Forelimb muscle (tissue), 1 donor: ENCODE results near the gene CLCN2. TPM values are rescaled to one million over a fixed set of nuclear protein-coding genes. Genes with fewer than 3 reads are reported as not detected.

ENCODE experiments used
- DNase-seq: peaks from one replicate; pipeline ENCODE4 v3.0.0-alpha.2; 2013; ENCODE audit warnings: low read depth
- polyA plus RNA-seq: library from polyadenylated mRNA; unstranded; fragments of 120-200 nt; gene quantifications from one replicate; pipeline ENCODE4 v1.2.1, GENCODE V29; 2013; ENCODE audit not compliant: insufficient read length

The CLCN2 gene
- polyA plus RNA-seq, 1 donor, result 3.7 TPM

DNA sequence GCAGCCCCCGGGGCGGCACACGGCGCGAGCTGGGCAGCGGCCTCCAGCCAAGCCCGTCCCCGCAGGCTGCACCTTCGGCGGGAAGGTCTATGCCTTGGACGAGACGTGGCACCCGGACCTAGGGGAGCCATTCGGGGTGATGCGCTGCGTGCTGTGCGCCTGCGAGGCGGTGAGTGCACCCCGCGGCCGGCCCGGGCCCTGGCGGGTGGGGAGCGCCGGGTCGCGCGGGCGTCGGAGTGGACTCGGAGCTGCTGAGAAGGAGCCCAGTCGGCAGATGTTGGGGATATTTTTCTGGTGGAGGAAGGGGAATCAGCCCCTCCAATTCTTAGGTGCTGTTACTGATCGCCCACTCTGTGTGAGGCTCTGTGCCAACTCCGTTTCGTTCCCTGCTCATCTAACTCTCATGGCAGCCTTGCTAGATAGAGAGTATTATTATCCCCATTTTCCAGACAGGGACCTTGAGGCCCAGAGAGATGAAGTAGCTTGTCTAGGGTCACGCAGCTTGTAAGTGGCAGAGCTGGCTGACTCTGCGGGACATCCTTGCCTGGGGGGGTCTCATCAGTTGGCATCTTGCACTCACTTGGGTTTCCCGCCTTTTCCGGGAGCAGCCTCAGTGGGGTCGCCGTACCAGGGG is 19.3 kb upstream of the CLCN2 start:
- DNase-seq, result no peak

DNA sequence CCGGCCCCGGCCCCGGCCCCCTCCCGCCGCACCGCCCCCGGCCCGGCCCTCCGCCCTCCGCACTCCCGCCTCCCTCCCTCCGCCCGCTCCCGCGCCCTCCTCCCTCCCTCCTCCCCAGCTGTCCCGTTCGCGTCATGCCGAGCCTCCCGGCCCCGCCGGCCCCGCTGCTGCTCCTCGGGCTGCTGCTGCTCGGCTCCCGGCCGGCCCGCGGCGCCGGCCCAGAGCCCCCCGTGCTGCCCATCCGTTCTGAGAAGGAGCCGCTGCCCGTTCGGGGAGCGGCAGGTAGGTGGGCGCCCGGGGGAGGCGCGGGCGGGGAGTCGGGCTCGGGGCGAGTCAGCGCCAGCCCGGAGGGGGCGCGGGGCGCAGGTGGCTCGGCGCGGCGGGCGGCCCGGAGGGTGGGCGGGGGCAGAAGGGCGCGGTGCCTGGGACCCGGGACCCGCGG is 18.8 kb upstream of the CLCN2 start:
- no peak for DNase-seq

DNA sequence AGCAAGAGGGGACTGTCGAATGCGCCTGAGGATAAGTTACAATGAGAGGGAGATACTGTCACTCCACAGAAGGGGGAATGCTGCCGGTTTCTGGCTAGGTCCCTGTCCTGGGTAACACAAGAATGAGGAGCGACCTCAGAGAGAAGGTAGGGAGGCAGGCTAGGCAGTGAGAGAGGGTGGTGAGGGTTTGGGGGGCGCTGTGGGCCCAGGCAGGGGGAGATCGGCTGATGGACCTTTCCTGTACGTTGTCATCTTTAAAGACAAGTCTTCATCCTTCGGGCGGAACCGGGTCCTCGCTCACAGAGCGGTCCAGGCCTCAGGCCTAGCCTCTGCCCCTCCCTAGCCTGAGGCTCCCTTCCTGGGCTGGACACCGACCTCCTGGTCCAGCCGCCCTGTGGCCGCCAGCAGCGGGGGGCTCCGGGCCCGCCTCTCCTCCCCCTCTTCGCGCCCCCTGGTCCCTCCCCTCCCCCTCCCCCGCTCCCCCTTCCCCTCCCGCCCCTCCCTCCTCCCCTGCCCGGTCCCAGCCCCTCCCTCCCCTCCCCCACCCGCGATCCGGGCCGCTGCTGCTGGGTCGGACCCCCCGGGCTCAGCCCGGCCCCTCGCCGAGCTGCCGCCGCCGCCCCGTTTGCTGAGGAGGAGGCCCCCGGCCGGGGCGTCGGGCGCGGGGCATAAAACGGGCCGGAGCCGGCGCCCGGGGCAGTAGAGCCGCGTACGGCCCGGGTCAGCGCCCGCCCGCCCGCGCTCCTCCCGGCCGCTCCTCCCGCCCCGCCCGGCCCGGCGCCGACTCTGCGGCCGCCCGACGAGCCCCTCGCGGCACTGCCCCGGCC is 18.2 kb upstream of the CLCN2 start, which contains the start of gene CHRD:
Gene CHRD, plus strand, starts transcription at position 697 of the 827 bp plus-strand sequence. CDS start 265 bp downstream, outside the sequence.
- DNase-seq, result no peak

DNA sequence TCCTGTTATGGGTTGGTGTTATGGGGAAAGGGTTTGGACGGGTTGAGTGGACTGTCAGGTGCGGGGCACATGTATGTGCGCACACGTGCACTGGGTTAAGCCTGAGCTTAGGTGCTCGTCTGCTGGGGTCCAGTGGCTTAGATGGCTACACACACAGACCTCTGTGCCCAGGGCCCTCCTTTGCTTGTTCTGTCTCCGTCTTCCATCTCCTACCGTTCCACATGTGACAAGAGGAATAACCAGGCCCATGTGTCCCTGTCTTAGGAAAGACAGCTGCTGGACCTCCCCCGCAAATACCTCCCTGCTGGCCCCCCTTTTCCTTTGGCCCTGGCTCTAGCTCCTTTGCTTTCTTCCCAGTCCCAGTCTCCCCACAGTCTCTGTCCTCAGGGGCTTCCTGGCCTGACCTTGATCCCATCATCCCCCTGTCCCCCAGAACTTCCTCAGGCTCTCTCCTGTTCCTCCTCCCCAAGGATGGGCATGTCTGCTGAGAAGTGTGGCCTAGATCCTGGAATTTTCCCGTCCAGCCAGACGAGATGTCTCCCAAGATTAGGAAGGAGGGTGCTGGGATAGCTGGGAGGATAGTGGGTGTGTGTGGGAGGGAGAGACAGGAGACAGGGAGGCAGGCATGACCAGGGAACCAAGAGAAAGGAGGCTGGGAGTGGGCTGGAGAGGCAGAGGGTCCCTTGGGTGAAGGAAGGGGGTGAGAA is 17.4 kb upstream of the CLCN2 start:
- no peak for DNase-seq

DNA sequence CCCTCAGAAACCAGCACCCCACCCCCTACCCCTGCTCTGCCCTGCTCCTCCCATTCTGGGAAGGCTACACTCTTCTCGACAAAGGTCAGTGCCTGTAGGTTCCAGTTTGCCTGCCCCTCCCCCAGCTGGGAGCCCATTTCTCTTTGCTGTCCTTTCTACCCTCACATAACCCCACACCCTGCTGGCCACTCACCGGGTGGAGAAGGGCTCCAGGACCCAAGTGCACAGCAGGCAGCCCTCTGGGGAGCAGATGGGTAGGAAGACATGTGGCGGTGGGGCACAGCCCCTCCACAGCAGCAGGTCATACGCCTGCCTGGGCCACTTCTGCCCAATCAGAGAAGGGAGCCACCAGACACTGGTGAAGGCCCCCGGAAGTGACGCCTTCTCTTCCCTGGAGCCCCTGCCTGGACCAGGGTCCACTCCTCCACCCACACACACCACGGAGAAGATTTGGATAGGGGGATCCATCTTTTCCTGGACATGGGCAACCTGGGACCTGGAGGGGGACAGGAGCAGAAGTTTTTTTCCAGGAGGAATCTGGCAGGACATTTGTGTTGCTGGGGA is 16.6 kb upstream of the CLCN2 start, which contains the start of gene THPO:
Gene THPO, minus strand, starts transcription at position 326 of the 564 bp plus-strand sequence. CDS start 1,948 bp downstream, outside the sequence.
- no peak for DNase-seq

DNA sequence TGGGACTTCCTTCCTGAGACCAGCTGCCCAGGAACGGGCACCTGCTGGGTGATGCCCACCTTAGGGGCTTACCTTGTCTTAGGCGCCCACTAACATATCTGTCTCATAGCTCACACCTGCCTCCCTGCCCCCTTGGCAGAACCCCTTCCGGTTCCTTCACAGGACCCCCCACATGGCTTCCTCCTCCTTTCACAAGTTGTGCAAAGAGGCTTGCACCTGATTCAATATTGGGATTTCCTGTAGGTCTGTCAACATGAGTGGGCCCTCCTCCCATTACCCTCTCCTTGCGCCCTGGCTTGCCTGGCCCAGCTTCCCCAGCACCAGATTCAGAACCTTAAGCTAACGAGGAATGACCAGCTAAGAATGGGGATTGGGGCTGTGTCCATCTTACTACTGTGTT is 16.0 kb upstream of the CLCN2 start:
- DNase-seq, result no peak

DNA sequence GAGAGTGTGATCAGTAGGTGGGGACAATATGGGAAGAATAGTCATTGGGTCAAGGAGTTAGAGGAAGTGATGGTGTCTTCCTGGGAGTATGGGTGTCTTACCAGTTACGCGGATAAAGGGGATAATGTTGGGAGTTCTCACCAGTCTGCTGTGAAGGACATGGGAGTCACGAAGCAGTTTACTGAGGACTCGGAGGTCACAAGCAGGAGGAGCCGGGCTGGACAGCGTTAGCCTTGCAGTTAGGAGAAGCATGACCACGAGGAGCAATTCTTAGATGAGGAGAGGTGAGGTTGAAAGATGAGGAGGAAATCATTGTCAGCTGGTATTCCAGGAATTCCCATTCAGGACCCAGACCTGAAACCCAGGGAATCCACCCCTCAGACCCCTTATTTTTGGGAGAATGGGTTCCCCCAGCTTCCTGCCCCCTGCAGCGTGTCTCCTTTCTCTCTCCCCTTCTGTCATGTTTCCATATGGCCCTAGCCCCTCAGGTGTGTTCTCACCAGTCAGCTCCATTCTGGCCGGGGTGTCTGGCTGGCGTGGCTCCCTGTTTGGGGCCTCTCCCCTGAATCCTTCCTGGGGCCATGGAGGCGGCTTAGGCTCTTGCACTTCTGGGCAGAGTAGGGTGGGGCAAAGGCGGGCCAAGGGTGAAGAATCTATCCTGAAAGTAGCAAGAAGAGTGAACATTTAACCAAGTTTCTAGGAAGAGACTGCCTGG is 14.5 kb upstream of the CLCN2 start:
- no peak for DNase-seq

DNA sequence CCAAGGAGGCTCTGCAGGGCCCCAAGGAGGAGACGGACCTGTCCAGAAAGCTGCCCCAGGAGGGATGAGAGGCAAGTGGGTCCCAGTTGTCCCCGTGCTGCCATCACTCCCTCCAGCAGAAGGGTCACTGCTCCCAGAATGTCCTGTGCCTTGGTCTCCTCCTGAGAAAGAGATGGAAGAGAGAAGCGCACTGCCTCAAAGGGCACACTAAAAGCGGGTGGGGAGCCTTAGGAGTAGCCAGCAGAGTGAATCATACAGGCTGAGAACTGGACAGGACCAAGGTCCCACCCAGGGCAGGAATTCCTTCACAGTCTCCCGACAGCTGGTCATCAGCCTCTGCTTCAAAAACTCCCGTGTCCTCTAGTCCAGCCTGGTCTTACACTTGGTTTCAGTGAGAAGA is 12.0 kb upstream of the CLCN2 start:
- DNase-seq, result no peak

DNA sequence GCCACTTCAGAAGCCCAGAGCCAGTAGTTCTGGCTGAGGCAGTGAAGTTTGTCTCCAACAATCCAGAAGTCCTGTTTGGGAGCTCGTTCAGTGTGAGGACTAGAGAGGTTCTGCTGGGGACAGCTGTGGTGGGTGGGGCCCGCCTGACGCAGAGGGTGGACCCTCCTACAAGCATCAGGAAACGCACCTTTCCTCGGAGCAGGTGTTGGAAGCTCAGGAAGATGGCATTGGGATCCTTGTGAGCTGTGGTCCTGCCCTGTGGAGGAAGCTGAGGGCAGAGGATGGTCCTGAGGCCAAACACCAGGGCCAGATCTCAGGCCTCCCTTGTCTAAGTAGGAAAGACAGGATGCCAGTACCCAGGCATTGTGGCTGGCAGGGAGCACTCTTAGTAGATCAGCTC is 11.5 kb upstream of the CLCN2 start:
- no peak for DNase-seq

DNA sequence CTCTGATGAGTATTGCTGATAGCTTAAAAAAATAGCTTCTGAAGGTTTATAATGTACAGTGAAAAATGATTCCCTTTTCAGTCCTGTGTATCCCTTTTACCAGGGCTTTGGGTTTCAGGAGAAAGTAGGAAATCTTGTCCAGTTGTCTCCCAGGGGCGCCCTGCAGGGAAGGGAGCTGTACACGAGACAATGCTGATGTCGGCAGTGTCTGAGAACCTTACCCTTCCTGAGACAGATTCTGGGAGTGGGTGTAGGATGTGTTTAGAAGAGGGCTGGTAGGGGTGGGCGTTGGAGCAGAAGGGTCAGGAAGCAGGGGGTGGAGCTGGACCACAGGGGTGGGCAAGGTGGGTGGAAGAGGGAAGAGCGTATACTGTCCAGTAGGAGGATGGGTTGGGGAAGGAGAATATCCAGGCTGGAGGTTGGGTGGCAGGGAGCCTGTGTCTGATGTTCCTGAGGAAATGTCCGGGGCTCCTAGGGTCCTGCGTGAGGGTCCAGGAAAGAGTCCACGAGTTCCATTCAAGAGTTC is 11.0 kb upstream of the CLCN2 start:
- DNase-seq, result no peak

DNA sequence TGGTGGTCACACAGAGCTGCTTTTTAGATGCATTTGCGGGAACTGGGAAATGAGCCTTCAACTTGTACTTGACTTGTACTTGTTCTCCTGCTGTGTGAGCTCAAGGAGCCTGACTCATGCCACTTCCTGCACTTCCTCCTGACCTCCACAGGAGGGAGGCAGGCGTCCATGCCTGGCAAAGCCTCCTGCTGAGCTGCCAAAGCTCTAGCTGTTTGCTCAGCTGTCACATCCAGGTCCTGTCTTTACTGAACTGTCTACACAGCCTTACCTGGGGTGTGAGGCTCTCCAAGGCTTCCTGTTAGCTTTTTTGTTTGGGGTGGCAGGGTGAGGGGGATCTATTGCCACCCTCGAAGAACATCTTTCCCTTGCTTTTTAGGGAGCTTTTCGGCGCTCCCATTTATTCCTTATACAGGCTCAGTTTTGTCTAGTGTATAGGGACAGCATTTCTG is 10.2 kb upstream of the CLCN2 start:
- DNase-seq, result peak; percentile 75

DNA sequence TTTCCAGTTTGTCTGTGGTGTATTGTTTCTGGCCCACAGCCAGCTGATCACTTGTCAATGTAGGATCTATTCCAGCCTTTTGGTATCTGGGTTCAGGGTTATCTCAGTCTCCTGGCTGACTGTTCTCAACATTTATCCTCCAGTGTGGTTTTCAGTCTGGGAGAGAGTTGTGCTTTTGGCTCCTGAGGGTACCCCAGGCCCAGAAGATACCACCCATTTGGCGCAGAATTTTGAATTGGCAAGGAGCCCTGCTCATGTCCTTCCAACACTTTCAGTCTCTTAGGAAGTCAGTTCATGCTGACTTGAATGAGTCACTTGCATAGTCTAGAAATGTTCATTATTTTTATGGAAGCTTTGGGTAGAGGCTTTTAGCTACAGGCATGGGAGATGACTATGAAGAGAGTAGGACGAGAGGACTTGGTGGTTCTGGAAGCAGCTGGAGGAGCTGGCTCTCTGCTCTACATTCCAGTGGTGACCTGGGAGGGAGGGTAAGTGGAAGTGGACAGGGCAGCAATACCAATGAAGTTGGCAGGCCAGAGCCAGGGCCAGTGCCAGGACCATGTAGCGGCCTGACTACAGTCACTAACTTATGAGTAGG is 7.3 kb upstream of the CLCN2 start:
- no peak for DNase-seq

DNA sequence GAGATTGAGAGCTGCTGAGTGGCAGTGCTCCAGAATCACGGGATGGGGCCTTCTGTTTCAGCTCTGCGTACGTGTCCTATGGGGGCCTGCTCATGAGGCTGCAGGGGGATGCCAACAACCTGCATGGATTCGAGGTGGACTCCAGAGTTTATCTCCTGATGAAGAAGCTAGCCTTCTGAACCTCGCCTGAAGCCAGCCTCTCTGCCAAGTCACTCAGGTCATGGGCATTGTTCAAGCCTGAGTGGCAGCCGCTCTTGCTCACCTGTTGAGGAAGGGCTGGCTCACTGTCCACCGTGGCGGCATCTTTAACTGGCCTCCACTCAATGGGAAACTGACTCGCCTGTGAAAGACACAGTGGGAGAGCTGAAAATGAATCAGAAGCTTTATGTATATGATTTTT is 6.7 kb upstream of the CLCN2 start:
- DNase-seq, result no peak

DNA sequence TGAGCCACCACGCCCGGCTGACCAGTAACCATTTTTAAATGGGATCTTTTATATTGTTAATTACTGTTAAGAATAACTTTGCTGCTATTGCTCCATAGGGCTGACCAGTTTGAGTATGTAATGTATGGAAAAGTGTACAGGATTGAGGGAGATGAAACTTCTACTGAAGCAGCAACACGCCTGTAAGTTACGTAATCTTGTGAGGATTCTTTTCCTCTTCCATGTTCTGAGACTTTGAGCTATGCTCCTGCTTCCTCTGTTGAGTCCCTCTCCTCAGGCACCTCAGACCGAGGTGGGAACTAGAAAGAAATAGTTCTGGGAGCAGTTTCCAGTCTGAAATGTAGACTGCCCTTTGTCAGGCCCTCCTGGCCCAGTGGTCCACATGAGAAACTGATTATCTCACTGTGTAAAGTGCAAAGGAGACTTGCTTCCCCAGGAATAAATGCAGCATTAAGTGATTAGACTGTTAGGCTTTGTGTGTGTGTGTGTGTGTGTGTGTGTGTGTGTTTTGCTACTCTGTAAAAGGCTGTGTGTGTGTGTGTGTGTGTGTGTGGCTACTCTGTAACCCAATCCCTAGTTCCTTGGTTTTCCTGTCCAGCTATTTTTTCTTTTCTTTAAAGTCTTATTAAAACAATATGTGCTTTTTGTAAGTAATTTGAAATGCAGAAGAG is 5.3 kb upstream of the CLCN2 start:
- no peak for DNase-seq

DNA sequence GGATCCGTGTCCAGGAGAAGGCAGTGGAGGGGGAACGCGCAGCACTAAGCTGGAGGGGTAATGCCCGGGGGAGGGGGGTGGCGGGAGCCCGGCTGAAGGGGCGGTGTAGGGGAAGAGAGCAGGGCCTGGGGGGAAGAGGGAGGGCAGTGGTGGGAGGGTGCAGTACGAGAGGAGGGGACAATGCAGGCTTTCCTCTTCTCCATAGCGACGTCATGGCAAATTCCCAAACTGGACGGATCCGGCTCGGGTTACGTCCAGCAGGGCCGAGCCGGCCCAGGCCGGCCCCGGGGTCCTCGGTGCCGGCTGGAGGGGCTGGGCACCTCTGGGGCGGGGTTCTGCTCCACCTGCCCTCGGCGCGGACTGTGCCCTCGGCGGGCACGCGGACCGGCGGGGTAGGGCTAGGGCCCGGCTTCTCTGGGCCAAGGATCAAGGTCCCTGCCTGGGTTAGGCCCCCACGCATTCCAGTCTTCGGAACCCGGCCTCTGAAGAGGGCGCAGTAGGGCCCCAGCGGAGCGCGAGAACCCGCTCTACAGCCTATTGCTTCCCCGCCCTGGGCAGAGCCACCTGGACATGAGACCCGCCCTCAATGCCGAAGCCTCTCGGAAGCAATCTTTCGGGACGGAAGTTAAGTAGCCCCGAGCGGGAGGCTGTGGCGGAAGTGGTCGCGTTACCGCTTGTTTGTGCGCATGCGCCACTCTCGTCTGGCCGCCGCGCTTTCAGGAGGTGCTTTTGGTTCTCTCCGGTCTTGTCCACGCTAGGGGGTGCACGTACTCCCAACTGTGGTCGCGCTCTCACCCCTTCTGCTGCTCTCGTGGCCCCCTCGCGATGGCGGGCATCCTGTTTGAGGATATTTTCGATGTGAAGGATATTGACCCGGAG is 1.5 kb upstream of the CLCN2 start:
- peak; percentile 95 for DNase-seq

DNA sequence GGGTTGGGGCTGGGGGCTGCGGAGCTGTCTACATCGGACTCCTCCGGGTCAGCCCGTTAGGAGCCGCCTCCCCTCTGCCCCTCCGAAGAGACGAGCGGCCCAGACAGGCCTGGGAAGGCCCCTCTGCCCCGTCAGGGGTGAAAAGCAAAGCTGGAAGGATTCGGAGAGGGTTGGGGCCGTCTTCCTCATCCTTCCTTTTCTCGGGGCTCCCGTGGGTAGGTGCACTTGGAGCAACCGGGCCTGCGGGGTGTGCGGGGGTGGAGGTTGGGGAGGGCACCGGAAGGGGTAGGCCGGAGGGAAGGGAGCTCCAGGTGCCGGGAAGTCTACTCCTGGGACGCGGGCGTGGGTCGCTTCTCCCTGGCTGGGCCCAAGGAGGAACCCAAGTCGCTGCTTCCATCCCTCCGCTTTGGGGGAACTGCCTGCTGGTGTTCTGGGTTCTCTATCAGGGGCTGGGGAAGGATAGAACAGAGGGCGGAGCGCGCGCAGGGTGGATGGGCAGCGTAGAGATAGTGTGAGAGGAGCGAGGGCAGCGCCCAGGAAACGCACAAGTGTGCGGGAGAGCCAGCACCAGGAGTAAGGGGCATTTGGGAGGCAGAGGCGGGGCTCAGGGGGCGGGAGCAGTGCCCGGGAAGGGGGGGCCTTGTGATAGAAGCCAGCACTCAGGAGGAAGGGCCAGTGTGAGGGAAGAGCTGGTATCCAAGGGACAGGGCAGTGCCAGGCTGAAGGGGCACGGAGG is 695 bp upstream of the CLCN2 start:
- no peak for DNase-seq

DNA sequence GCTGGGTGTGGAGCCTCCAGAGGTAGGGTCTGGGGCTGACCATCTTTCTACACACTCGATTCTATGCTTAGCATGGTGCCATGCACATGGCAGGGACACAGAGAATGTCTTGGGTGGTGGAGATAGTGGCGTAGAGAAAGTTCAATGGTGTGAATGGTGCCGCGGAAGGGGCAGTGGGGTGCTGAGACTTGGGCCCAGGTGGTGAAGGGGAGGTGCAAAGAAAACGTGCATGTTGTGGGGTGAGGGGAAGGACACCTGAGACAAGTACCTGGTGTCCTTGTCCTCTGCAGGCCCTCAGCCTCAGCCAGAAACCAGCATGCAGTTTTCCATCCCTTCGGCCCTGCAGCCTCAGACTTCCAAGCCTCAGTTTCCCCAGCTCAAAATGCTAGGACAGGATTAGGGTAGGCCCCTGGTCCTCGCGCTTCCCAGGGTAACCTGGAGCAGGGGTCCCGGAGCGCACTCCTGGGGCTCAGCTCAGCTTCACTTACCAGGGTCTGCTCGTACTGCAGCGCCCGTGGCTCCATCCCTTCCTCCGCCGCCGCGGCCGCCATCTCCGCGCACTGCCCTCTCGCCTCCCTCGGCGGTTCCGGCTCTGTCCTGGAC is 375 bp downstream of the CLCN2 start:
- no peak for DNase-seq
